ENCODE measurements around the gene EVC2. TPM values are rescaled to one million over a fixed set of nuclear protein-coding genes. Genes with fewer than 3 reads are reported as not detected.

Gene EVC2
- total RNA-seq, 1 donor from 2014 or later, result 12.6 TPM

- Histone ChIP-seq H3K36me3 (ENCODE audit: control insufficient read depth, insufficient read depth, low read length) (no peaks in the 10 kb centered on the region), H3K27me3 (ENCODE audit: control insufficient read depth, insufficient read depth, low read length) (no peaks in the 10 kb centered on the region), H3K4me3 (ENCODE audit: low read depth, low read length) (no peak overlapping the region)
- DNase-seq (ENCODE audit: low read depth), result no peak
- no peak for TF ChIP-seq CTCF (IDR thresholded peaks at IDR 0.05; ENCODE audit: insufficient read depth, low read length, poor library complexity, severe bottlenecking)
These were observed 29.4 kb downstream of the EVC2 start for GRCh38 chr4:5678977-5679376.

GRCh38 chr4:5676763-5677162 is 31.6 kb downstream of the EVC2 start:
- Histone ChIP-seq H3K4me3 (ENCODE audit: low read depth, low read length) (no peak overlapping the region), H3K27me3 (ENCODE audit: control insufficient read depth, insufficient read depth, low read length) (no peaks in the 10 kb centered on the region), H3K36me3 (ENCODE audit: control insufficient read depth, insufficient read depth, low read length) (no peaks in the 10 kb centered on the region)
- TF ChIP-seq CTCF (IDR thresholded peaks at IDR 0.05; ENCODE audit: insufficient read depth, low read length, poor library complexity, severe bottlenecking), result no peak
- DNase-seq (ENCODE audit: low read depth), result no peak

- Histone ChIP-seq H3K4me3 (ENCODE audit: low read depth, low read length) (no peak overlapping the region), H3K27me3 (ENCODE audit: control insufficient read depth, insufficient read depth, low read length) (no peaks in the 10 kb centered on the region), H3K36me3 (ENCODE audit: control insufficient read depth, insufficient read depth, low read length) (no peaks in the 10 kb centered on the region)
- no peak for DNase-seq (ENCODE audit: low read depth)
- TF ChIP-seq CTCF (IDR thresholded peaks at IDR 0.05; ENCODE audit: insufficient read depth, low read length, poor library complexity, severe bottlenecking), result no peak
These were observed 41.6 kb downstream of the EVC2 start for GRCh38 chr4:5666741-5667140.

GRCh38 chr4:5664778-5665177 is 43.6 kb downstream of the EVC2 start:
- no peak overlapping the region for H3K4me3 ChIP-seq (ENCODE audit: low read depth, low read length)
- no peak for TF ChIP-seq CTCF (IDR thresholded peaks at IDR 0.05; ENCODE audit: insufficient read depth, low read length, poor library complexity, severe bottlenecking)
- H3K36me3 ChIP-seq (ENCODE audit: control insufficient read depth, insufficient read depth, low read length), result no peaks in the 10 kb centered on the region
- H3K27me3 ChIP-seq (ENCODE audit: control insufficient read depth, insufficient read depth, low read length), result no peaks in the 10 kb centered on the region
- no peak for DNase-seq (ENCODE audit: low read depth)

GRCh38 chr4:5662555-5662954 is 45.8 kb downstream of the EVC2 start:
- no peak for TF ChIP-seq CTCF (IDR thresholded peaks at IDR 0.05; ENCODE audit: insufficient read depth, low read length, poor library complexity, severe bottlenecking)
- no peak for DNase-seq (ENCODE audit: low read depth)
- H3K27me3 ChIP-seq (ENCODE audit: control insufficient read depth, insufficient read depth, low read length), result no peaks in the 10 kb centered on the region
- no peaks in the 10 kb centered on the region for H3K36me3 ChIP-seq (ENCODE audit: control insufficient read depth, insufficient read depth, low read length)
- H3K4me3 ChIP-seq (ENCODE audit: low read depth, low read length), result no peak overlapping the region

- no peak for TF ChIP-seq CTCF (IDR thresholded peaks at IDR 0.05; ENCODE audit: insufficient read depth, low read length, poor library complexity, severe bottlenecking)
- H3K4me3 ChIP-seq (ENCODE audit: low read depth, low read length), result no peak overlapping the region
- no peaks in the 10 kb centered on the region for H3K27me3 ChIP-seq (ENCODE audit: control insufficient read depth, insufficient read depth, low read length)
- H3K36me3 ChIP-seq (ENCODE audit: control insufficient read depth, insufficient read depth, low read length), result no peaks in the 10 kb centered on the region
- no peak for DNase-seq (ENCODE audit: low read depth)
These were observed 47.1 kb downstream of the EVC2 start for GRCh38 chr4:5661237-5661636.

Data from kidney epithelial cell (primary cell).